Frontal cortex (tissue), 4 donors: ENCODE measurements around the gene STAG1. TPM values are rescaled to one million over a fixed set of nuclear protein-coding genes. Genes with fewer than 3 reads are reported as not detected.
A peak's percentile ranks its signal among the peaks of the same experiment; 100 is the strongest.
"Not testable (repeated sequence)": the region's sequence is repeated elsewhere in the genome, so short reads cannot be mapped to it uniquely, and the experiment has no call there.

Source experiments
- DNase-seq, 2 donors: peaks; one replicate each; pipeline ENCODE4 v3.0.0; 2012; ENCODE audit warnings: low spot score in 2 of 2
- FAIRE-seq: peaks from 2 replicates; lab custom pipeline; 2012; peaks lifted over from hg19 to GRCh38; lab: Jason Lieb, UNC
- total RNA-seq: library from RNA; depleted of rRNA; stranded (reverse); fragments of >200 nt; gene quantifications from one replicate; pipeline ENCODE4 v1.2.3, GENCODE V29; 2014
- donor health status: control.
- donor health status: control.
- donor health status: control.

Gene STAG1
- total RNA-seq, 1 donor from 2014 or later: 92.5 TPM

- not testable (repeated sequence) for FAIRE-seq, DNase-seq
Observed at GRCh38 chr3:136711888-136712287, 40.3 kb downstream of the STAG1 start.

GRCh38 chr3:136711277-136711676 is 40.9 kb downstream of the STAG1 start:
- no peak for DNase-seq
- no peak for FAIRE-seq

- DNase-seq, FAIRE-seq: not testable (repeated sequence)
Observed at GRCh38 chr3:136709775-136710174, 42.4 kb downstream of the STAG1 start.

GRCh38 chr3:136708333-136708985 is 43.7 kb downstream of the STAG1 start:
- FAIRE-seq (peak; percentile 19), DNase-seq (no peak)

GRCh38 chr3:136703429-136703828 is 48.7 kb downstream of the STAG1 start:
- DNase-seq (no peak), FAIRE-seq (no peak)

GRCh38 chr3:136699271-136699828 is 52.8 kb downstream of the STAG1 start:
- DNase-seq: no peak
- FAIRE-seq: no peak

GRCh38 chr3:136698361-136698760 is 53.8 kb downstream of the STAG1 start:
- no peak for FAIRE-seq

GRCh38 chr3:136696797-136697196 is 55.4 kb downstream of the STAG1 start:
- no peak for DNase-seq
- FAIRE-seq: no peak

More at GRCh38 chr3:136698361-136698760, 53.8 kb downstream of the STAG1 start:
- no peak for DNase-seq

GRCh38 chr3:136694321-136694720 is 57.9 kb downstream of the STAG1 start:
- FAIRE-seq: no peak

GRCh38 chr3:136690599-136690998 is 61.6 kb downstream of the STAG1 start:
- no peak for DNase-seq
- FAIRE-seq: no peak

More at GRCh38 chr3:136694321-136694720, 57.9 kb downstream of the STAG1 start:
- DNase-seq: no peak

- DNase-seq (no peak), FAIRE-seq (no peak)
Observed at GRCh38 chr3:136685882-136686281, 66.3 kb downstream of the STAG1 start.

- no peak for DNase-seq
- no peak for FAIRE-seq
Observed at GRCh38 chr3:136682740-136683312, 69.4 kb downstream of the STAG1 start.

GRCh38 chr3:136678981-136679380 is 73.2 kb downstream of the STAG1 start:
- FAIRE-seq (no peak), DNase-seq (no peak)

- FAIRE-seq: no peak
- DNase-seq: no peak
Observed at GRCh38 chr3:136676009-136676408, 76.2 kb downstream of the STAG1 start.

GRCh38 chr3:136675150-136675858 is 76.9 kb downstream of the STAG1 start:
- FAIRE-seq: no peak

GRCh38 chr3:136672457-136672856 is 79.7 kb downstream of the STAG1 start:
- FAIRE-seq (no peak), DNase-seq (no peak)

More at GRCh38 chr3:136675150-136675858, 76.9 kb downstream of the STAG1 start:
- no peak for DNase-seq

- DNase-seq (no peak), FAIRE-seq (no peak)
Observed at GRCh38 chr3:136671921-136672320, 80.3 kb downstream of the STAG1 start.

- no peak for FAIRE-seq
- DNase-seq: no peak
Observed at GRCh38 chr3:136670166-136670565, 82.0 kb downstream of the STAG1 start.

GRCh38 chr3:136667081-136667480 is 85.1 kb downstream of the STAG1 start:
- DNase-seq (no peak), FAIRE-seq (no peak)

- DNase-seq, FAIRE-seq: not testable (repeated sequence)
Observed at GRCh38 chr3:136666301-136666700, 85.9 kb downstream of the STAG1 start.

- DNase-seq: no peak
- no peak for FAIRE-seq
Observed at GRCh38 chr3:136664771-136665170, 87.4 kb downstream of the STAG1 start.
